RPMI8226 (cell line): ENCODE data around the gene PMEL.
"Not testable (repeated sequence)": the region's sequence is repeated elsewhere in the genome, so short reads cannot be mapped to it uniquely, and the experiment has no call there.

ENCODE experiments used
- DNase-seq: peaks from one replicate; pipeline ENCODE4 v3.0.0-alpha.2; 2015

PMEL gene

GRCh38 chr12:55938826-55939501 lies 26.9 kb downstream of the PMEL start:
- DNase-seq, result no peak

DNA sequence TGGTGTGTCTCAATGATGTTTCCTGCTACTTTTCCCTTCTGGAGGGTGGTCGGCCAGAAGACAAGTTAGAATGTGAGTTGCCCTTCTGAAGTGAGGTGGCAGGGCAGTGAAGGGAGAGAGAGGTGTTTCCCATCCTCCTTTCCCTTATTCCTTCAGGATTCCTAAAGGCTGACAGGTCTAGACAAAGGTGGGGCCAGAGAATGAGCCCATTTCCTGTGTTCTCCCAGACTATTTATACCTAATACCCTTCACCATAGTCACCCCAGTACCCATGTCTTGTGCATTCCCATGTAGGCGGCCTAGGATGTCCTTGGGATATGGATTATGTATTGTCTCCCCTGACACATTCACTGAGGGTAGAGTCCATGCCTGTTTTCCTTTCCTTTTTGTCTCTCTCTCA lies 27.9 kb downstream of the PMEL start:
- DNase-seq, result no peak

- DNase-seq, result no peak
Observed at GRCh38 chr12:55935738-55936151, 30.1 kb downstream of the PMEL start.

- no peak for DNase-seq
Observed at GRCh38 chr12:55934773-55935172, 31.1 kb downstream of the PMEL start.

DNA sequence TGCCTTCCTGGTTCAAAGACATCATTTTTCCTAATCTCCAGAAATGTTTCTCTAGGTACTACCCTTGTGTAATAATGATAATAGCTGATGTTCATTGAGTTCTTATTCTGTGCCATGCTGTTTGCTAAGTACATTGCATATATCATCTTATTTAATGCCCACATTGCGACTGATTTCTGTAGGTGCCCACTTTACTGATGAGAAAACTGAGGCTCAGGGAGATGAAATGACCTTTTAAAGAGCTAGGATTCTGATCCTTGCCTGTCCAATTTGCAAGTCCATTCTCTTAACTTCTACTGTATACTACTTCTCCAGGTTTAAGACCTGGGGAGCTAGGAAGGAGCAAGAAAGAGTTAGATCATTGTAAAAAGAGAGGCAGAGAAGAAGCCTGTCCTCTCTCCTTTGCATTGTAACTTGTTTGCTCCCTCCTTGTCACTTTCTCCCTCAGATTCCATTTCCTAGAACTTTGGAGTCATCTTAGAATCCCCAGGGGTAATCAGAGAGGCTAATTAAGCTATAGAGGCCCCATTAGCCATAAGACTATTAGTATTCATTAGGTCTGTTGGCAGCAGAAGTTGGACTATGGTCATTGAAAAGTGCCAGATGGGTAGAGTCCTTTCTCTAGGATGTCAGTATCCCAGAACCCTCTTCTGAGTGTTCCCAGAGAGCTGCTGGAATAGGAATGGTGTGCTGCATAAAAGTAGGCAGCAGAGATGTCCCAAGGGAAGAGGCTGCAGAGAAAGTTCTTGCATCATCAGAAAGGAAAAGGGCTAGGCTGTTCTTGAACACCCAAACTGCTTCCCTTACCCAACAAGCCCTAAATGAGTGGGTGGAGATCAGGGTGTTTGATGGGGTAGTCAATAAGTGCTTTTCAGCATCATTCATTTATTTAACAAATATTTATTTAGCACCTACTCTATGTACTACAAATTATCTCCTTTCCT lies 31.8 kb downstream of the PMEL start:
- DNase-seq, result no peak

GRCh38 chr12:55933169-55933798 lies 32.6 kb downstream of the PMEL start:
- no peak for DNase-seq

GRCh38 chr12:55932551-55932910 lies 33.3 kb downstream of the PMEL start:
- no peak for DNase-seq

DNA sequence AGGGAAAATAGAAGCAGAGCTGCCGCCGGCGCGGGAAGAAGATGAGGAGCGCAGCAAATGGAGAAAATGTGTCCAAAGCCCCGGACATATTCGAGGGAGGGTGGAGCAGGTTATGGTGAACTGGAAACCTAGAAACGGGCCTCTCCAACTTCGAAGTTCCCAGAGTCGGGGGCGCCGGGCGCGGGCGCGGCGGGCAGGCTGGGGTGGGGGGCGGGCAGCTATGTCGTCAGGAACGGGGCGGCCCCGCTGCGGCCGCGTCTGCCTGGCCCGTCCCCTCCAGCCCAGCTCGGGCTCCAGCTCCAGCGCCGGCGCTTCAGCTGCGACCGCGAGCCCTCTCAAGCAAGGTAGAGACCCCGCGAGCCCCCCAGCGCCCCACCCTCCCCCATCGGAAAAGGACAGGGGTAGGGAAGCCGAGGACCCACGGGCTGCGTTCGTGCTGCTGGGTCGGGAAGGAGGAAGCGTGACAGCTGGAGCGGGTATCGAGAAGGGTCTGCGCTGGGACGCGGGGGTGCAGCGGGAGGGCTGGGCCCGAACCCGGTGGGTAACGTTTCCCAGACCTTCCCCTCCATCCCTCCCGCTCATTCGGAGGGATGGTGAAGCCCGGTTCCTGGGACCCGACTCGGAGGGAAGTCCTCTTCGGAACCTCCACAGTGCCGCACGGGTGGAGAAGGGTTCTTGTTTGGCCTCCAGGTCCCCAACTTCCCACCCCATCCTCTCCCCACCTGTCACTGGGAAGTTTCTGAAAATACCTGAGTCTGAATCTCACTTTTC lies 33.9 kb downstream of the PMEL start:
- DNase-seq, result peak; percentile 31

DNA sequence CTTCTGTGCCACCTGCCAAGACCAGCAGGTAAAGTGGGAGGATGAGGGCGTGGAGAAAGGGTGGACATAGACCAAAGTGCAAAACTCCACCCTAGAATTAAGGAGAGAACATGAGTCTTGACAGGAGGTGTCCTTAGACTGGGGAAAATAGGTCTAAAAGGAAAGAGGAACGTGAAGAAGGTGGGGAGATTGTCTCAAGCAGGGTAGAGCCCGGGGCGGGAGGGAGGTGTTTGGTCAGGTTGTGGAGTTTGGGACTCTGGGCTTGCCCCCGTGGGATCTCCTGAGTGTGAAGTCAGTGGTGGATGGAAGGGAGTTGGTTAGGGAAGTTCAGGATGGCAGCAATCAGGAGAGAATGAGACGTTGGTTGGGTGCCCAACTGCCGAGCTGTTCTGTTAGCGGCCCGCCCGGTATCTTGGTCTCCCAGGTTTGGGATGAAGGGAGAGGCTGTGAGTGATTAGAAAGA lies 34.5 kb downstream of the PMEL start:
- no peak for DNase-seq

GRCh38 chr12:55930771-55931316 lies 35.0 kb downstream of the PMEL start, which contains the start of gene DGKA:
DGKA (plus strand) TSS chr12:55931162; CDS start chr12:55936504, 5,342 bp downstream.
- DNase-seq, result peak; percentile 65

DNA sequence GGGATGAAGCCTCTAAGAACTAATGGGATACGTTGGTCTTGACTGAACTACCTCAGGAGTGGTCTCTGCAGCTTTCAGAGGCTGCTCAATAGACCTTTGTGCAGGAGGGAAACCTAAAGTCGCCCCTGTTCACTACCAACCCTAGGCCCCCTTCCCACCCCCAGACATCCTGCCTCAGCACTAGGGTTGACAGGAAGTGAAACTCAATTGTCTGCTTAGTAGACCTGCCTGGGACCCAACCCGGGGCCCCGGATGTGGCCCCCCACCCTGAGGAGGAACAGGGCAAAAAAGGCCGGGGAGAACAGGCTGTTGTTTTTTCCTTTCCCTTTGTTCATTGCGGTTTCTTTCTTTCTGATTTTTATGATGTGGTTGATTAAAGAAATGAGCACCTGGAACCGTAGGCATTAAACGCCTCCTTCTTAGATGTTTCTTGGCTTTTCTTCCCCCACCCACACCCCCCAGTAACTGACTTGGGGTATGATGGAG lies 36.5 kb downstream of the PMEL start:
- peak; percentile 83 for DNase-seq

DNA sequence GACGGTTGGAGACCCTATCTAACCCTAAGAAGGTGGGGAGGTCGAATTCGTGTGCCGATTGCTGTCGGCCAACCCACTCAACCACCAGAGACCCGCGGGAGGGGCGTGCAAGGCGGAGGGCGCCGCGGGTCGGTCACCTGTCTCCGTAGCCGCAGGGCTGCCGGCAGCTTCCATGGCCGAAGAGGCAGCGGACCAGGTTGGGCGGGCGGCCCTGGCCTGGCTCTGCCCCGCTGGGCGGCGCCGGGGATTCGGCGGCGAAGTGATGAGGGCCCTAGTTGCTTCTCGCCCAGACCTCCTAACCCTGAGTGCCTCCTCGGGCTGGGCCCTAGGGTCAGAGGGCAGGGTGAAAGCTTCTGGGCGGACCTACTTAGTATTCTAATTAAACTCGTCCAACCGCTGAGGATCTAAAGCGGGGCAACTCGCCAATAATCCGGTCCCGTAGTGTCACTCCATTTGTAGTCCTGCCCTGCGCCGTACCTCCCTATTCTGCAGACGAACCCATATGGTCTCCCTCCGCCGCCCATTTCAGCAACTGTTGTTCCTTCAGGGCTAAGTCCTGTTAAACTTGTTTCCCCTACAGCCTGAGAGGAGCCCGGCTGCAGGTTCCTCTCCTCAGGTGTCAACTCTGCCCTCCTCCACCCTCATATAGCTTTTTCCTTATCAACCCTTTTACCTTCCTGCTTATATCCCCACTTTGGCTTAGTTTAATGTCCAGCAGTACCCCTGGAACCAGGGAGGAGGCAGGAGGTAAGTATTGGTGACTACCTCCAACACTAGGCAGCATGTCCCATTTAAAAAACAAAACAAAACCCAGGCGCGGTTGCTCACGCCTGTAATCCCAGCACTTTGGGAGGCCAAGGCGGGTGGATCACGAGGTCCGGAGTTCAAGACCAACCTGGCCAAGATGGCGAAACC lies 38.0 kb downstream of the PMEL start, which contains the start of gene PYM1:
Gene PYM1, minus strand, starts transcription at position 307 of the 915 bp plus-strand sequence. Its CDS starts 133 bp downstream, at position 174.
- peak; percentile 96 for DNase-seq

DNA sequence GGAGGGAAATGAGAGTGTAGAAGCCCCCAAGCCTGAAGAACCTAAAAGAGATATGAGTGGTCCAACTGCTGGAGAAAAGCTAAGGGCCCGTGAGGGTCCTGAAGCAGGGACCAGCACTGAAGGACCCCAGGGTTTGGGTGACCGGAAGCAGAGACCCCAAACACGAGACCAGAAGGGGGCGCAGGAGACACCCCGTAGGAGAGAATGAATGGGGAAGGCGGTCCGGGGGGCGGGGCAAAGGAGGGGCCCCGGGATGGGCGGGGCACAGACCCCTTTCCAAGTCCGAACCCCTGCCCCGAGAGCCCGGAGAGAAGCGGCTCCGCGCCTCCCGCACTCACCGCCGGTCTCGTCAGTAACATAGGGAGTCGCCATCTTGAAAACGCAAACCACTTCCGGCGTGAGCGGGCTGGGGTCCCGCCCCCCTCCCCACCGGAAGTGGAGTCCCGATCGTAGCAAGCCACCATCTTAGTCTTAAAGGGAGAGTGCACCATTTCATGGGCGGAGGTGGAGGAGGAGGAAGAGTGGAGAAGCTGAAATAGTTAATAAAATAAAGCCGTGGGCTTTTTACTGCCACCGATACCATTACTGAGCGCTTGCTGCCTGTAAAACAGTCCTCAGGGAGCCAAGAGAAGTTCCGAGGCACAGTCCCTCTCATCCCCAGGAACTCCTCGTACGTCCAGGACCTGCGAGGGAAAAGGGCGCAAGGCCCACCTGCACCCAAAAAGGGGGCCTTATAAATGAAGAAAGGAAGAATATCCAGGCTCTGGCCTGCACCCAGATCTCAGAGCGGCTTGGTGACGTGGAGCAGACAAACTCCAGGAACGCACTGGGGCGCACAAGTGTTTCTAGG lies 38.9 kb downstream of the PMEL start:
- DNase-seq, result peak; percentile 93

- no peak for DNase-seq
Observed at GRCh38 chr12:55925870-55926737, 39.7 kb downstream of the PMEL start.

DNA sequence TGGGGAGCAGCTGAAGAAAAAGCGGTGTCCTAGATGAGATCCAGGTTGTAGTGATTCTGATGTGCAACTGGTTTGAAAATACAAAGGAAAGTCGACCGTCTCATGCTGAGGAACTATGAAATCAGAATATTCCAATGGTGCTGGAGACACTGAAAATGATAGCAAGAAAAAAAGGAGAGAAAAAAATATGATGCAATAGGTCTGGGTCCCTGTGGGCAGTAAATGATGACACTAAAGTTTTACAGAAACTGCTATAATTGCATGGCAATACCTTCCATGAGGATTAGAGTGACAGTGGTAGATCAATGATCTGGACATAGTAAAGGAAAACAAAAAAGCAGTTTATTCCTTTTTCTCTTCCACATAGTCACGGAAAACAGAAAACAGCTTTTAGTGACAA lies 40.5 kb downstream of the PMEL start:
- DNase-seq, result no peak

DNA sequence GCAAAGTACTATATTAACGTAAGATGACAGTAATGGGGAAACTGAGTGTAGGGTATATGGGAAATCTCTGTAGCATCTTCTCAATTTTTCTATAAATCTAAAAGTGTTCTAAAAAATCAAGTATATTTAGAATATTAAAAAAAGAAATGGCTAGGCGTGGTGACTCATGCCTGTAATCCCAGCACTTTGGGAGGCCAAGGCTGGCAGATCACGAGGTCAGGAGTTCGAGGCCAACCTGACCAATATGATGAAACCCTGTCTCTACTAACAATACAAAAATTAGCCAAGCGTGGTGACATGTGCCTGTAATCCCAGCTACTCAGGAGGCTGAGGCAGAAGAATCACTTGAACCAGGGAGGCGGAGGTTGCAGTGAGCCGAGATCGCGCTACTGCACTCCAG lies 42.2 kb downstream of the PMEL start:
- DNase-seq, result not testable (repeated sequence)

GRCh38 chr12:55922126-55922525 lies 43.7 kb downstream of the PMEL start:
- no peak for DNase-seq

GRCh38 chr12:55919032-55919431 lies 46.8 kb downstream of the PMEL start:
- DNase-seq, result not testable (repeated sequence)

DNA sequence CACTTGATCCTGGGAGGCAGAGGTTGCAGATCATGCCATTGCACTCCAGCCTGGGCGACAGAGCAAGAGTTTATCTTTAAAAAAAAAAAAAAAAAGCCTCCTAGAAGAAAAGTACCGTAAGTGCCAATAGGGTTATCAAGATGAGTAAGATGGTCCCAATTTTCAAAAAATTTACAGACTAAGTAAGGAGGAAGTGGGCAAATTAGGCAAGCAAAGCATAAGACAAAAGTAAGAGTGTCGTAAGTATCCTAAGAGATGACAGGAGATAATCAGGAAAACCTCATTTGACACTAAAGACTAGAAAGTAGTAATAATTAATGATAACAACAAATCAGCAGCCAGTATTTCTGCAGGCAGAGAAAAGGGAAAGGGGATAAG lies 50.4 kb downstream of the PMEL start:
- DNase-seq, result no peak
